ENCODE results near the gene KCNQ1.

KCNQ1 gene

DNA sequence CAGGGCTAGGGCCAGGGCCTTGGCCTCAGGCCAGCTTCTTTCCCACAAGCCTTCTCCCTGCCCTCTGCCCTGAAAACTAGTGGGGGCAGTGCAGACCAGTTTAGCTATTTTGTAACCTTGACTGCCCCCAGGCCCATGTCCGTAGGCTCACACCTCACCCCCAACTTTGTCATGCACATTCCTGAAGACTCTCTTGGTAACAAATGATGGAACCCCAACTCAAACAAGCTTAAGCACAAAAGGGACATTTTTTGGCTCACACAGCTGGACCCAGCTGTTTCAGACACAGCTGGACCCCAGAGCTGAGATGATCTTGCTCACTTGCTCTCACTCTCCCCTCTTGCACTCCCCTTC, 208.4 kb downstream of the KCNQ1 start:
- no peak for DNase-seq
- Histone ChIP-seq H3K36me3 (no peaks in the 10 kb centered on the region), H3K27me3 (ENCODE audit: insufficient read depth, low read depth, severe bottlenecking) (no peaks in the 10 kb centered on the region), H3K4me3 (ENCODE audit: low read depth, low read length) (no peak overlapping the region), H3K27ac (no peak overlapping the region), H3K9me3 (ENCODE audit: severe bottlenecking) (peaks cover 19% of the 10 kb centered on the region)
- TF ChIP-seq, protein P1, sequence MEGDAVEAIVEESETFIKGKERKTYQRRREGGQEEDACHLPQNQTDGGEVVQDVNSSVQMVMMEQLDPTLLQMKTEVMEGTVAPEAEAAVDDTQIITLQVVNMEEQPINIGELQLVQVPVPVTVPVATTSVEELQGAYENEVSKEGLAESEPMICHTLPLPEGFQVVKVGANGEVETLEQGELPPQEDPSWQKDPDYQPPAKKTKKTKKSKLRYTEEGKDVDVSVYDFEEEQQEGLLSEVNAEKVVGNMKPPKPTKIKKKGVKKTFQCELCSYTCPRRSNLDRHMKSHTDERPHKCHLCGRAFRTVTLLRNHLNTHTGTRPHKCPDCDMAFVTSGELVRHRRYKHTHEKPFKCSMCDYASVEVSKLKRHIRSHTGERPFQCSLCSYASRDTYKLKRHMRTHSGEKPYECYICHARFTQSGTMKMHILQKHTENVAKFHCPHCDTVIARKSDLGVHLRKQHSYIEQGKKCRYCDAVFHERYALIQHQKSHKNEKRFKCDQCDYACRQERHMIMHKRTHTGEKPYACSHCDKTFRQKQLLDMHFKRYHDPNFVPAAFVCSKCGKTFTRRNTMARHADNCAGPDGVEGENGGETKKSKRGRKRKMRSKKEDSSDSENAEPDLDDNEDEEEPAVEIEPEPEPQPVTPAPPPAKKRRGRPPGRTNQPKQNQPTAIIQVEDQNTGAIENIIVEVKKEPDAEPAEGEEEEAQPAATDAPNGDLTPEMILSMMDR (IDR thresholded peaks at IDR 0.05; ENCODE audit: low read depth, low read length), result no peak

DNA sequence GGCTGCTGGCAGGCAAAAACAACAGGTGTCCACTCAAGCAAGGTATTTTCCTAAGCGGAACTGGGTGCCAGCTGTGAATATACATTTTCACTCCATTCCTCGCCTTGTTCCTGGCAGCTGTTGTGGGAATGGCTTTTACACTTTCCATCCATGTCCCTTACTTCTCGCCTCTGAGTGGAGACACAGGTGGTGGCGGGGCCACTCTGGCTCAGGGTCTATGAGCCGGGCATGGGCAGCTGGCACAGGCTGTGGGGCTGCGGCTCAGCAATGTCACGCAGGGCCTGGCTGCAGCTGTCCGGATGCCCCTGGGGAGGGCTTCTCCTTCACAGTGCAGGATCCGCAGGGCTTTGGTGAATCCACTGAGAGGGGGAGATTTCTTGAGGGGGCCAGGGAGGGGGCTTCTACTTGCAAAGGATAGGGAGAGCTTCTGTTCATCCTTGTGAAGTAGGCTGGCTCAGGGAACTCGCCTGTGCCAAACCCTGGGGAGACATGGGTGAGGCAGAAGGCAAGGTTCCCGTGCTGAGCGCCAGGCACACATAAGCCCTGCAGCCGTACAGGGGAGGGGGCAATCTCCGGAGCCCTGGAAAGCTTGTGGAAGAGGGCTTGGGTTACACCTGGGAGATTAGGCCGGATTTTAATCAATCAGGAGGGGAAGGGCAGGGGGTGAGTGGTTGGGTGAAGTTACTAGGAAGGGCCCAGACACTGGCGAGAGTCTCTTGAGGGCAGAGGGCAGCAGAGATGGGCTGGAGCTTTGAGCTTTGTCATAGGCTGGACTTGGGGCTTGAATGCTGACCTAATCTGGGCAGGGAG, 209.3 kb downstream of the KCNQ1 start:
- no peak overlapping the region; the same call in 1 of the 2 replicates for H3K27ac ChIP-seq
- no peak overlapping the region for H3K4me3 ChIP-seq (ENCODE audit: low read depth, low read length)
- H3K9me3 ChIP-seq (ENCODE audit: severe bottlenecking), result peaks cover 17% of the 10 kb centered on the region
- no peaks in the 10 kb centered on the region for H3K27me3 ChIP-seq (ENCODE audit: insufficient read depth, low read depth, severe bottlenecking)
- TF ChIP-seq, protein P1 (IDR thresholded peaks at IDR 0.05; ENCODE audit: low read depth, low read length), result no peak
- peak; percentile 64 for DNase-seq
- H3K36me3 ChIP-seq, result no peaks in the 10 kb centered on the region

DNA sequence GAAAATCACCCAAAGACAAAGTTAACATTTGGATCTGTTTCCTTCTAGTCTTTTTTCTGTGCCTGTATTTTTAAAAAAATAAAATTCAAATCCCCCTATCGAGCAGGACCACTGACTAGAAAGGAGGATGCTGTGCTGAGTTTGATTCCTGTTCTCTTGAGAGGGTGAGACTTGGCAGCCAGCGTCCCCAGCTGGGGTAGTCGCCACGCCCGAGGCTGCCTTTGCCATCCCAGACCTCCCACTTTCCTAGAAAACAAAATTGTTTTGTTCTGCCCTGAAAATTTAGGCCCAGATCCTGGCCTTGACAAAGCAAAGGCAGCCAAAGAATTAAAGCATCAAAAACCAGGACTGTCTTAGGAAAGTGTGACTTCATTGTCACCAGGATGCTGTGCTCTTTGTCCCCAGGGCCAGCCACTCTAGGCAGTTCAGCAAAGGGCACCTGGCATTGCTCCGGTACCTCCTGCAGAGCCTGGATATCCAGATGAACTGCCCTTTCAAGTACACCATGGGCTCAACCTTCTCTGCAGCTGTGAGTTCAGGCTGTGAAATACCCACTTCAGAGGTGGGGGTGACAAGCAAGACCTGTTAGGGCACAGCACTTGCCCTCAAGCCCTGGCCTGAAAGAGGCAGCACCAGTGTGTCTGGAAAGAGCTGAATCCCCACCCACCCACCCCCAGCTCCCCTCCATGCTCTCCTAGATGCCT, 210.4 kb downstream of the KCNQ1 start:
- Histone ChIP-seq H3K27me3 (ENCODE audit: insufficient read depth, low read depth, severe bottlenecking) (no peaks in the 10 kb centered on the region), H3K36me3 (no peaks in the 10 kb centered on the region), H3K4me3 (ENCODE audit: low read depth, low read length) (no peak overlapping the region), H3K9me3 (ENCODE audit: severe bottlenecking) (peaks cover 15% of the 10 kb centered on the region), H3K27ac (no peak overlapping the region)
- DNase-seq, result no peak
- TF ChIP-seq, protein P1 (IDR thresholded peaks at IDR 0.05; ENCODE audit: low read depth, low read length), result no peak

DNA sequence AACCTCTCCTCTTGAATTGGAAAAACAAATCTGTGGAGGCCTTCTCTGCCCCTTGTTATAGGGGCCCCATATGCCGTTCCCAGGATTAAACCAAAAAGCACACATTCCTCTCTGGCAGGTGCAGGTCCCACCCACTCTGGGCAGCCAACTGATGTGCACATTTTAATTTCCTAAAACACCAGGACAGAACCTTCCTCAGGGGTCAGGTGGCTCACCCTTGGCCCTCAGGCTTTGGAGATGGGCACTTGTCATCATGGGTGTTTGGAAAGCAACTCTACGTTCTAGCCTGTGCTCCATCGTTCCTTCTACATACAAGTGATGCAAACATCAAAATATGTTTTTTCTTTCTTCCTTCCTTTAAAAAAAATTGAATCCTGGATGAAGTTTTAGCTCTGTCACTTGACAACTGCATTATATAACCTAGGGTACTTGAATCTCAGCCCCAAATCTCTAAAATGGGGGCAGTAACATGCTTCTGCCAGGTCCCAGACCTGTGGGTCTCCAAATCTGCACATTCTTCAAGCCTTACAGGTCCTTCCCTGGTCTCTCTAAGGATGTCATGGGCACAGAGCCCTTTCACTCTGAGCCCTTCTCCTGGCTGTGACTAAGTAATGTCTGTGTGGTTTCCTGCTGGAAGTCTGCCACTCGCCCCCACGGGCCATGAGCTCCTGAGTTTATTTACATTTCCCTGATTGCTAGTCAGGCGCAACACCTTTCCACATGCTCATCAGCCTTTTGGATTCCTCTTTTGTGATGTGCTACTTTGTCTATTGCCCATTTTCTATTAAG, 211.2 kb downstream of the KCNQ1 start:
- Histone ChIP-seq H3K27ac (no peak overlapping the region), H3K36me3 (no peaks in the 10 kb centered on the region), H3K9me3 (ENCODE audit: severe bottlenecking) (peaks cover 17% of the 10 kb centered on the region), H3K4me3 (ENCODE audit: low read depth, low read length) (no peak overlapping the region), H3K27me3 (ENCODE audit: insufficient read depth, low read depth, severe bottlenecking) (no peaks in the 10 kb centered on the region)
- DNase-seq, result no peak
- TF ChIP-seq, protein P1 (IDR thresholded peaks at IDR 0.05; ENCODE audit: low read depth, low read length), result no peak

DNA sequence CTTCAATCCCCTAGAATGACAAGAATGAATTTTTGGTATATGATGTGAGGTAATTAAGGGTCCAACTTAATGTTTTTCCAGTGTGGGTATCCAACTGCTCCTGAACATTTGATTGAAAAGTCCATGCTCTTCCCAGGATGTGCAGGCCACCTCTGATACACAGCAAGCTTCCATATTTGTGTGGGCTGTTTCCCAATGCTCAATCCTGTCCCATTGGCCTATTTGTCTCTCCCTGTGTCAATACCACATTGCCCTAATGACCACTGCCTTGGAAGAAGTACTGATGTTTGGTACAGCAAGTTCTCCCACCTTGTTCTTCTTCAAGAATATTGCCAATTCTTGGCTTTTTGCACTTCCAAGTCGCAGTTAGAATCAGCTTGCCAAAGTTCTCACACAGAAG, 212.1 kb downstream of the KCNQ1 start:
- TF ChIP-seq, protein P1 (IDR thresholded peaks at IDR 0.05; ENCODE audit: low read depth, low read length), result no peak
- Histone ChIP-seq H3K27me3 (ENCODE audit: insufficient read depth, low read depth, severe bottlenecking) (no peaks in the 10 kb centered on the region), H3K36me3 (no peaks in the 10 kb centered on the region), H3K9me3 (ENCODE audit: severe bottlenecking) (peaks cover 19% of the 10 kb centered on the region), H3K4me3 (ENCODE audit: low read depth, low read length) (no peak overlapping the region), H3K27ac (no peak overlapping the region)
- DNase-seq, result no peak
